GM21723 (cell line): ENCODE results near the gene PTPRG.

Experiments used
- ATAC-seq: cut with Tn5 transposase; IDR thresholded peaks from one replicate; pipeline ENCODE4 v1.9.1; 2021; ENCODE audit warnings: mild to moderate bottlenecking, moderate library complexity; ENCODE audit not compliant: unreplicated experiment

Gene PTPRG

DNA sequence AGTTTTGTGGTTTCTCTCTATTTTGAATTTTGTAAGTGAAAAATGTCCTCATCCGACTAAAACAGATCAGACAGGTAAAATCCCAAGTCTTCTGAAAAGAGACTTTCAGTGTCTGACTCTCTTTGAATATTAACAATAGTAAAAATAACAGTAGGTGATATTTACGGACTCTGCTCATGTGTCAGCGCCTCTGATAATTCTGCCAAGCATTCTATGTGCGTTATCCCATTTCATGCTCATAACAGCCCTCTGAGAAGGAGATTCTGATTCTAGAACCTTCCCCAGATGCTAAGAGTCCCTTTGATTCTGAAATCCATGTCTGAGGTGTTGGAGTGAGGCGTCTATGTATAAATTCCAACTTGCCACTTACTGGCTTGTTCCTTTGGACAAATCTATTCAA, 529.1 kb downstream of the PTPRG start:
- no peak for ATAC-seq

DNA sequence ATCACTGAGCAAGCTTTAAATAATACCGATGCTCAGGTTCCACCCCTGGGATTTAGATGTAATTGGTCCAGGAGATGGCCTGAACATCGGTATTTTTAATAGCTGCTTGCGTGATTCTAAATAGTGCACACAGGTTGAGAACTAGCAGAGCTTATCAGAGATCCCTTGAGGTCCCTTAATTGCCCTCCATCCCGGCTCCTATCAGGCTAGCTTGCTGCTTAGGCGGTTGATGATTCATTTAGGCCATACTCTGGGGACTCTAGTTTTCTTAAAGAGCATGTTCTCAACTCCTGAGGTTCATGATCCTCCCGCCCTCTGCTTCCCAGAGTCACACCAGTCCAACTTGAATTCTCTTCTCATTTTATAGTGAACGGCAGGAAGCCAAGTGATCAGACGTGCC, 531.7 kb downstream of the PTPRG start:
- ATAC-seq, result no peak

DNA sequence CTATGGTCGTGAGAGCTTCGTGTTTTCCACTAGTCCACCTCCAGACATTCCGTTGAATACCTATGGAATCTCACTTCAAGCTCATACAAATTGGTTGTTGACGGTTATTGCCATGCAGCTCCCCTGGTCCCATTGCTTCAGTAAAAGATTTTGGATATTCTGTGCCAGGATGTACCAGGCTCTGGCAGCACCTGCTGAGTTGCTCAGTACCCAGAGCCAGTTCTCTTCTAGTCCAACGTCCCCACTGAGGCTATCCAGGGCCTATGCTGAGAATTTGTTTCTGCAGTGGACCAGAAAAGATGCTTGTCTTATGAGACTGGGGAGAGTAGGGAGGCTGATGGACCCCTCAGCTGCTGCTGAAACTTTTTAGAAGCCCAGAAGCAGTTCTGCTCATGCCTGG, 533.1 kb downstream of the PTPRG start:
- no peak for ATAC-seq

DNA sequence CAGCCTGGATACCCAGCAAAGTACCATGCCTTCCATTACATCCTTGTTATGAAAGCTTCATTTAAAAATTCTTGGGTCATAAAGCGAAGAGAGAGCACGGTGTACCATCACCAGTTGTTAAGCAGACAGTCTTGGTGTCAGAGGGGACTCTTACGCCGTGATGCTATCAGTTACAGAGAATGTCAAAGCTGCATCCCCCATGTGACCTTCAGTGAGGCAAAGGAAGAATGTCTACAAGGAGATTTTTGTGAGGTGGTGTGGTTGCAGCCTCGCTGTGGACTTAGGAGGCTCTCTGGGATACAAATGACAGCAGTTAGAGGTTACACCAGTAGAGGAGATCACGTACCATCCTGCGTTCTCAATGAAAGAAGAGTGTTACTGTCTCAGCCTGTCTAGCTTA, 533.7 kb downstream of the PTPRG start:
- no peak for ATAC-seq

DNA sequence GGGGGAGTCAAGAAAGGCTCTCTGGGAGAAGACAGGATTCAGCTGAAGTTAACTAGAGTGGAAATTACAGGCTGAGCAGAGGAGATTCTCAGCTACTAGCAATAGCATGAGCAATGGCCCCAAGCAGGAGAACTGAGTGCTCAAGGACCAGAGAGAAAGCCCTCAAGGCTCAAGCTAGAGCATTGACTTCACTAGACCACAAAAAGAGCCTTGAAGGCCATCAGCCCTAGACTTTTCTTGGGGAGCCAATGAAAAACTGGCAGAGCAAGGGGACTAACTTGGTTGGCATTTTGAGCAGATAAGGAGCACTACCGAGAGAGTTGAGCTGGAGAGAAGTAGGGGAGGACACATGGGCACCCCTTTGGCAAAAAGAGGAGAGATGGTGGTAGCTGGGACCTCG, 534.4 kb downstream of the PTPRG start:
- no peak for ATAC-seq

DNA sequence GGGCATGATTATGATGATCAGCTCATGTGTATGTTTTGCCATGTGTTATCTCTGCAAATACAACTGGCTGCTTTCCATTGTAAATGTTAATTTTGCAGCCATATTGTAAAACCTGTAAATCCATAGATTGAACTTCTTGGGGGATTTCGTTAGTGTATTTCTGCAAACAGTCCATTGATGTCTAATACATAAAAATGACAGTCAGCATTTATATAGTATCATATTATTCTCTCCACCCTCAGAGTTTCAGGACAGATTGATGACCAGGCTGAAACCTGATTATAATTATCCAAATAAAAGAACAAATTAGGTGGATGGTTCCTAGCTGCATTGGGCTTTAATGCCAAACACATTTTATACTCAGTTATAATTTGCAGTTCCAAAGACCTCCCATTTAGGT, 535.1 kb downstream of the PTPRG start:
- ATAC-seq, result no peak

DNA sequence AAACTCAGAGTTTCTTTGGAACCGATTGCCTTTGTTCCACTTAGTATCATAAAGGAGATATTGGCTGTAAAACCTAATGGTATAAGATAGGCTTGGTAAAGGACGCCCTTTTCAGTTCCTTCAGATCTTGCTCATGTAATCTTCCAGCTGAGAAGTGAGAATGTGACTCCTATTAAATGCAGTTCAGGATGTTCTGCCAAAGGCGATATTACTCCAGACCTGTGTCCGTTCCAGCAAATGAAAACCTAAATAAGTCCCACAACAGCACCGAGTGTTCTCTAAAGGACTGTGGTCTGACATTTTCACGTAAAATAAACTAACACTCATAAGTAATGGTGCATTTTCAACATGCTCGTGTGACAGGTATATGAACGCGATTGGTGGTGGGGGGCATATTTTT, 535.8 kb downstream of the PTPRG start:
- no peak for ATAC-seq

DNA sequence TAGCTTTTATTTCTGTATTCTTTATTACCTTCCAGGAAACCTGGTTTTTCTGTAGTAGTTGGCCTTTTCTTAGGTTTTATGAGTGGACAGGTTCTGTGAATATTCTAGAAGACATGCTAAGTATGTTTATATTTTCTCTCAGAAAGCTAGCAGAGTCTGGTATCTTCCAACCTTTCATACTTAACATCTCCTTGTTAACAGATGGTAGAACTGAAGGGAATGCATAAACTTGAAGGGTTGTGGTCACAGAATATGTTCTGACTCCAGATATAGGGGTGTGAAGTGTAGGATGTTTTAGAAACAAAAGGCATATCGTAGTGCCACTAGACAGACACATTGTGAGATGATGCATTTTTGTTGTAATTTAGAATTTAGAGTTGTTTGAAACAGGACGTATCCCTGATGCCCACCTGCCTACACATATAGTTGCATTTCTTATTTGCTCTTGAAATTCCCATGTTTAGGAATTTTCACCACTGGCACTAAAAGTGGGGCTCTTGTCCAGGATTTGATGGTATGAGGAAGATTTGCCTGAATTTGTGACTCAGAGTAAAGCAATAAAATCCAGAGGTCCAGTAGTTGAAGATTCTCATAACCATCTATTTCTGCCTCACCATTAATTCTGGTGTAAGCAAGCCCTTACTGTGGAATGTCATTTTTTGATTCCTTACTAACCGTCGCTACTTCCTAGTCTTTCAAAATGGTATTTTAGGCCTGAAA, 537.4 kb downstream of the PTPRG start:
- ATAC-seq, result no peak

DNA sequence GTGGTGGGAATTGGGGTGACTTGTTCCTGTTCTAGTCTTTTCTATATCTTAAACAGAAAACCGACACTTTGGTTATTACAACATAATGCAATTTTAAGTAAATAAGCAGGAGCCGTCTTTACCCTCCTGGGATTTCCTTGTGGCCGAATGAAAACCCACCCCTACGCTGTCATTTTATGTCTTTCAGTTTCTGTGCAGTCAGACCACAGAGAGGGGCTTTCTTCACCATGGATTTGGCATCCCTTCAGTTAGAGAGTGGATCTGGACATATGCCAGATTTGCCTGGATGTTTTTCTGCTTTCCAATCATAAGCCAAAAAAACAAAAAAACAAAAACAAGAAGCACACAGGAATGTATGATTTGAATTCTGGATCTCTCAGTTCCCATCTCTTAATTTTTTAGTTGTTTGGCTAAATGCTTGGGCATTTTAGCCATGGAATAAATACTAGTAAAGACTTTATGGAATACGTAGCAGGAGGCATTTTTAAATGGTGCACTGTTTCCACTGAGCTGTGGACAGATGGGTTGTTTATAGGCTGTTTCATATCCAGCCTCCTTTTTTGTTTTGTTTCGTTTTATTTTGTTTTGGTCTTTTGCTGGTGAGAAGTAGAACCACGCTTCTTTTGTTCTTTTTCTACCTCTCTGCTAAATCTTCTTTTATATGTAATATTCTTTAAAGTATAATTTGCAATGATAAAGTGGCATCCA, 539.1 kb downstream of the PTPRG start:
- no peak for ATAC-seq

DNA sequence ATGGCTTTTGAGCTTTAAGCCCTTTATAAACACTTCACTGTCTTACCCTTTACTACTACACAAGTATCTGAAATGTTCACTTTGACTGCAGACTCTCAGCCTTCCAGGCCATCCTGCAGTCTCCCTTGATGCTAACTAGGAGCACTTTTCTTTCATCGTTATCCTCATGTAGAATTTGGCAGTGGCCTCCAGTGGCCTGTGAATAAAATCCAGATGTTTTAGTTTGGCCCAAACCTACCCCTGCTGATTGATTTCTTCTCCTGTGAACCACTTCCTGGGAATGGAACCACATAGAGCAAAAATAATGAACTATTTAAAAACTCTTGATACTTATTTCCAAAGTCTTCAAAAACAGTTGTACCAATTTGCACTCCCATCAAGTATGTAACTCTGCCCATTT, 540.1 kb downstream of the PTPRG start:
- no peak for ATAC-seq

DNA sequence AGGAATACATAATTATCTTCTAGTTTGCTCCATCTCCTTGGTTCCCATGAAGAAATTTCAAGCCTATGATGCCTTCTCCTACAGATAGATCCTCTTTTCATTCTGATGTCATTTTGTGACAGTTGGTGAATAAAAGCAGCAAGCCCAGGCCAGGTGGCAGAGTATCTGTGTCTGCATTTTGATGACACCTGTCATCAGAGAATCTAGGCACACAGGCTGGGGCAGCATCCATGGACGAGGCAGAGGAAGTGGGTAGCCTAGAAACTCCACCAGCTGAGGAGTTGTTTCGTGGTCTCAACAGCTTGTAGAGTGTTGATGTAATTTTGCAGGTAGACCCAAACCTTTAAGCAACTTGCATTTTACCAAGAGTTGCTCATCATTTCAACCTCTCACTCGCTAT, 542.2 kb downstream of the PTPRG start:
- ATAC-seq, result no peak

DNA sequence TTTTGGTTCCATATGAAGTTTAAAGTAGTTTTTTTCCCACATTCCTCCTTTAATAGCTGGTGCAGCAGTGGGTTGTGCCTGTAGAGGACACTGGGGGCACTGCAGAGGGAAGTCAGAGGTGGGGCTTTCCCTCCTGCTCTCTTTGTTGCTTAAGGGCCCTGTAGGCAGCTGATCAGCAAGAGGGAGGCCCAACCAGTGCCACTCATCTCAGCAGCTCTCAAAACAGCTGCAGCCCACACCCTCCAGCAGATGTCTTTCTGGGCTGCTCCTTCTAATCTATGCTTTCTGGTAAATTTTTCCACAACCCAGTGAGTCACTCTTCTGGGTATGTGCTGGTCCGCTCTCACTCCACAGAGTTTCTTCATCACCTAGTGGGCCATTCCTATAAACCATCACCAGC, 548.2 kb downstream of the PTPRG start:
- no peak for ATAC-seq

DNA sequence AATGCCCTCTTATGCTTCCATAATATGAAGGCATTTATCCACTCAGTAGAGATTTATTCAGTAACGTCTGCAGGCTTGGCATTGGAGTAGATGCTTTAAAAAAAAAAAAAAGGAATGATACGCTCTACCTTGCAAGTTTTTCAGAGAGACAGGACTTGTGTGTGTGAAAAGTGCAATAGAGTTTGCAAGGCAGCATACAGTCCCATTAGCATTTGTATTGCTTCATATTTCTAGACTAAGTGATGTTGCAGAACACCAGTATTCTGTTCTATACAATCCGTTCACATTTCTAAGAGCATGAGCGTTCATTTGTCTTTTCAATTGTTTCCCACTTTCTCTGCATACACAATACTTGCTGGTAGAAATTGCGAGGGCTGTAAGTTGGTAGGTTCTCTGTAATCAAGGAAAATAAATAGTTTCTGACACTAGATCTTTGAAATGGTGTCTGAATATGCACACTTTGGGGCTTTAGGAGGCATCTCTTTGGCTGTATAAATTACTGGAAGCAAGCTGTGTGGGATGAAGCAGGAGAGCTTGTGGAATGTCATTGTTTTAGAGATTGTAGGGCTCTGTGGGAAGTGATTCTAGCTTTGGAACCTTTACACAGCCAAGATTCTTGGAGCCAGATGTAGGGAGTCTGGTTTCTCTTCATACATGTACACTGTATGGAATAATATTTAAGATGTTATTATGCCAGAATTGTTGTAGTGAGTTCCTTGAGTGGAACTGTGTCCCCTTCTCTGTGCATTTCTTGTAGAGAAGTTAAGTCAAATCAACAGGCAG, 549.3 kb downstream of the PTPRG start:
- no peak for ATAC-seq

DNA sequence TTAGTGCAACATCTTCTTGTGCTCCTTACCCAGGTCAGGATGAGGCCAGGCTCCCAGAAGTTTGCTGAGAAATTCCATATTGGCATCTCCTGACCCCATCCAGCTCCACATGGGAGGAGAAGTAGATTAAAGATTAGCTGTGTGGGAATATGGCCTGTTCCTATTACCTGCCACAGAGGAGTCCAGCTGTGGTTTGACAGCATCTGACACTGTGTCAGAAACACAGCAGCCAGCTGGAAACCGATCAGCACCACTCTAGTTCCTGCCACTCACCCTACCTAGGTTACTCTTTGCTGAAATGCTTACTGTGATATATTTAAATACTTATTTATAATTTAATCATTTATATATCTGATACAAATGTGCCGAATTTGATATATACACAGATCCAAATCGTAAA, 551.7 kb downstream of the PTPRG start:
- ATAC-seq, result no peak

DNA sequence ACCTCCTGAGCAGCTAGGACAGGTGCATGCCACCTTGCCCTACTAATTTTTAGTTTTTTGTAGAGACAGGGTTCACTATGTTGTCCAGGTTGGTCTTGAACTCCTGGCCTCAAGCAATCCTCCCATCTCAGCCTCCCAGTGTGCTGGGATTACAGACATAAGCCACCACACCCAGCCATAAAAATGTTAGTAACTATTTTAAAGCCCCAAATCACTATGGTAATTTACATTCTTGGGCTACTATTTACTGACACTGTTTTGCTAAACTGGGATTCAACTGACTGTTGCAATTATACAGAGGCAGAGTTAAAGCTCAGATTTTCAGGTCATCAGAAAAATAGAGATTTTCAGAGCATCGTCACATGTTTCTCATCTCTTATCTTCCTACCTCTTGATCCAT, 553.4 kb downstream of the PTPRG start:
- ATAC-seq, result no peak

DNA sequence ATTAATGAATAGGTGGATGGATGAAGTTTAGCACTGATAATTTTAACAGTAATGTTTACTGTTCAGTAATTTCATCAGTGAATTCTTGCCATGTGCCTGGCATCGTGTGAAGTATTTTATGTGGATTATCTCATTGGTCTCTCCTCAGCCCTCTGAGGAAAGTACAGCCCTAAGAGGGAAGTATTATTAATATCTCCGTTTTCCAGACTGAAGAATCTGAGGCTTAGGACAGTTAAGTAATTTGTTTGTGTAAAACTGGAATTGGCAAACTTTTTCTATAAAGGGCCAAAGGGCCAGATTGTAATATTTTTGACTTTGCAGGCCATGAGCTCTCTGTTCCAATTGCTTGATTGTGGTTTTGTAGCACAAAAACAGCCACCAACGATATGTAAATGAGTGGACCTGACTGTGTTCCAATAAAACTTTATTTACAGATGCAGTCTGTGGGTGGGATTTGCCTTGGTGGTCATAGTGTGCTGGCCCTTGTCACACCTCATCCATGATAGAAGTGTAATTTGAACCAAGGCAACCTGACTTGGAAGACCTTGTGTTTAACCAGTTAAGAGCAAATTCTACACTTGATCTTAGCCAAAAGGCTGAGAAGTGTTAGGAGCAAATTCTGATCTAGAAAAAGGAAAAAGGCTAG, 556.7 kb downstream of the PTPRG start:
- no peak for ATAC-seq

DNA sequence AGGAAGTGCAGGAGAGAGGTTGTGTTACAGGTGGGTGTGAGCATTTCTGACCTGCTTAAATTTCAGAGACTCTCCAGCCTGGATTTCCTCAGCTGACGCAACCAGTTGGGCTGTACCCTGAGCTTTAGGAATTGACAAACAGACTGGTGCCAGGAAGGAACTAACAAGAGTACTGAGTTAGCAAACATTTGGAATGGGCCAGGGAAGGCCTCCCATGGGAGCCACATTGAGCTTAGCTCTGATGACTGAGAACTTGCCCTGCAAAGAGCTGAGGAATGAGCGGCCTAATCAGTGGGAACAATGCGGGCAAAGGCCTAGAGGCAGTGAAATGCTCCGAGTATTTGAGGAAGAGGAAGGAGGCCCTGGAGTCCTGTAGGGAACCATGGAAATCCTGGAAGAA, 557.8 kb downstream of the PTPRG start:
- ATAC-seq, result no peak

DNA sequence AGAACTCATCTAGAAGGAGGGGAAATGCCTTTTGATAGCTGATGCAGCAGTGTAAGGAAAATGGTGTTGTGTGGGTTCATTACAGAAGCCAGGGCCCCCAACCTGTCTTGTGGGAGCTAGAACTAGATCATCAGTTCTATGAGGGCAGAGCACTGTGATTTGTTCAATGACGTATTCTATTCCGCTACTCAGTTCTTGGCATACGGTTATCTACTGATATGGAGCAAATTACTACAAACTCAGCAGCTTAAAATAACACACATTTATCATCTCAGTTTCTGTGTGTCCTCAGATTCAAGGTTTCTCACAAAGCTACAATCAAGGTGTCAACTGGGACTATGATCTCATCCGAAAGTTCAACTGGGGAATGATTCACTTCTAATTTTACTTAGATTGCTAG, 561.4 kb downstream of the PTPRG start:
- no peak for ATAC-seq

DNA sequence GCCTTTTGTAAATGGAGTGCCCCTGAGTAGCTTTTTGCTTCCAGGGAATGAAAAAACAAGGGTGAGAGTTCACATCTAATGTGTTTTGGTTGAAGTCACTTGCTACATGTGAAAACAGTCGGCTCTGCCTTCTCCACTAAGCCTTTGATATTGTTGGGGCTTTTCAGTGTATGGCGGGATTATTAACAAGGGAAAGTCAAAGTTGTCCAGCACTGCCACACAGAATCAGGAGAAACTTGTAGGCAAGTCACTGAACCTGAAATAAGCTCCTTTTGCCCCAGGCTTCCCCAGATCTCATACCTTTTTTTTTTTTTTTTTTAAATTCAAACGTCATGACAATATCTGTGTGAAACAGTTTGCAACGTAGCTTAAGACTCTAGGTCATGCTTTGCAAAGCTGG, 564.0 kb downstream of the PTPRG start:
- no peak for ATAC-seq

DNA sequence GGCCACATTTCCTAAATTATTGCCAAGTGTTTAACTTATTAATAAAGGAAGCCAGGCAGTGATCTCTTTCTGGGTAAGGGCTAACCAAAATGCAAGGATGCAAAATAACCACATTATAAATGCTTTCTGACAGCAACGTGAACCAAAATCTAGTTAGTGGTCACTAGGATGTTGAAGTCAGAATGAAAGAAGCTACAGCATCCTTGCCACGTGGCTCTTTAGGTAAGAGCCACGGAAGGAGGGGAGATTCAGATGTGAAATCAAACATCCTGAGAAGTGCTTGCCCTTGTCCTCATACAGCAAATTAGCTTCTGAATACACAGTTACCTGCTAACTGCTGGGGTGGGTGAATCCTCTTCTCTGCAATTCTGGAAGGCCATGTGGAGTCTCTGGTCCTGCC, 565.7 kb downstream of the PTPRG start:
- no peak for ATAC-seq

DNA sequence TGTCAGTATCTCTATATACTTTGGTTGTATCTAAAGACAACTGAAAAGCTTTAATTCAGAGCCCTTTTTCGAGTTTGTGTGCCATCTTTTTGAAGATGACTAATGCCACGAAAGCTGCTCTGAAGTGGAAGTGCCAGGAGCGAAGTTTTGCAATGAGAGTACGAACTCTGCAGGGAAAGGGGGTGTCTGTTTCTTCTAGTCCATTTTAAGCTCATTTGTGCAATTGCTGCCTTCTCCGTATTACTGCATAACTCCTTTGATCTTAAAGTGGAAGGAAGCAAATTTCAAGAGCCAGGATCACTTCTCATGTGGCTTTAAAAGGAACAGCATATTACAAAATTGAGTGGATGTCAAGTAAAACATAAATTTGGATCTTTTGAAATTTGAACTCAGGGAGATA, 566.7 kb downstream of the PTPRG start:
- ATAC-seq, result no peak

DNA sequence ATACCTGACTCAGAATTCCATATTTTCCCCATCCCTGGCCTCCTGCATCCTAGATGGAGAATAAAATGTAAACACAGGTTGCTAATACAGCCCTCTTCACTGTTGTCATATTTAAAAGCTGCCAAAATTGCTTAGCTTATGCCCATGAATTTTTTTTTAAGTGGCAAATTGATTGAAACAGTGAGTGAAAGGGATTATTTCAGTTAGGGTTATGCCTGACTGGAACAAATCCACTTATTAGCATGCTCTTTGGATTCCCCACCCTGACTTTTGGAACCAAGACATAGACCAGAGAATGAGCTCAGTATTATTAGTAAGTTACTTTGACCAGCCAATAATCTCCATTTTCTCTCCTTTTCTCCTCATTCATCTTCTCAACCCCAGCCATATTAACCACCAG, 567.3 kb downstream of the PTPRG start:
- ATAC-seq, result no peak
